Large intestine (tissue), 3 donors: ENCODE data around the gene ANKRD18B. TPM values are rescaled to one million over a fixed set of nuclear protein-coding genes. Genes with fewer than 3 reads are reported as not detected.
"Not testable (repeated sequence)": the region's sequence is repeated elsewhere in the genome, so short reads cannot be mapped to it uniquely, and the experiment has no call there.

Experiments used
- DNase-seq, 2 donors: peaks; one replicate each; pipeline versions ENCODE4 v3.0.0 to v3.0.0-alpha.2; 2013
- H3K27ac ChIP-seq: one replicate; pipeline ENCODE4 v1.5.1; 2013; ENCODE audit warnings: low read length
- H3K27me3 ChIP-seq: 2 replicates; pipeline ENCODE4 v1.6.1; 2013; ENCODE audit warnings: low read length; ENCODE audit not compliant: control insufficient read depth, insufficient read depth
- H3K36me3 ChIP-seq: 2 replicates; pipeline ENCODE4 v1.6.1; 2013; ENCODE audit warnings: low read length; ENCODE audit not compliant: control insufficient read depth, insufficient read depth
- H3K4me1 ChIP-seq: one replicate; pipeline ENCODE4 v1.6.1; 2013; ENCODE audit warnings: low read length; ENCODE audit not compliant: control insufficient read depth, insufficient read depth
- H3K4me3 ChIP-seq: one replicate; pipeline ENCODE4 v1.5.1; 2013; ENCODE audit warnings: low read length
- H3K9me3 ChIP-seq: one replicate; pipeline ENCODE4 v1.6.1; 2013; ENCODE audit warnings: mild to moderate bottlenecking, low read depth, low read length, moderate library complexity; ENCODE audit not compliant: control insufficient read depth
- WGBS: methylation state at CpG from one replicate; pipeline ENCODE4 v1.1.5; 2013; ENCODE audit warnings: low lambda C conversion rate; ENCODE audit not compliant: insufficient coverage; 5-methylcytosine and 5-hydroxymethylcytosine counted together
- polyA plus RNA-seq: library from polyadenylated mRNA; unstranded; fragments of 120-200 nt; gene quantifications from one replicate; pipeline ENCODE4 v1.2.1, GENCODE V29; 2013

The ANKRD18B gene
- polyA plus RNA-seq, 1 donor: 0.22 TPM

DNA sequence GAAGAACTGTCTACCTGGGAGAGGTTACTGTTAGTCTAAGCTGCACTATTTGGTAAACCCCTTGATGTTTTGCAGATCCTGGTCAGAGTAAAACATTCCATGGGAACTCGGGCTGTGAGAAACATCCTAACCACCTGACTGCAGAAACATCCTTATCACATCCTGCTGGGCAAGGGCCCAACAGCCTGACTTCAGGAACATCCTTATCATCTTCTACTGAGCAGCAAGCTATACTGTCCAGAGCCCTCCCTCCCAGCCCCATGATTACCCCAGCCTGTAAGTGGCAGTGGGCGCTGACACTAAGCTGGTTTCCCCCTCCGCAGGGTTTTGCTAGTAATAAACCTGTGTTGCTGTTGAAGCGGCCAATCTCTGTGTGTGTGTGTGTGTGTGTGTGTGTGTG, 80.9 kb downstream of the ANKRD18B start:
- H3K27me3 ChIP-seq, H3K9me3 ChIP-seq, H3K4me1 ChIP-seq, H3K4me3 ChIP-seq, H3K36me3 ChIP-seq: not testable (repeated sequence)
- peak; percentile 44 to 56 for DNase-seq
- peak overlapping the region; percentile 42 for H3K27ac ChIP-seq
- no CpG with 5 or more reads among the region's 4 CpGs for WGBS

DNA sequence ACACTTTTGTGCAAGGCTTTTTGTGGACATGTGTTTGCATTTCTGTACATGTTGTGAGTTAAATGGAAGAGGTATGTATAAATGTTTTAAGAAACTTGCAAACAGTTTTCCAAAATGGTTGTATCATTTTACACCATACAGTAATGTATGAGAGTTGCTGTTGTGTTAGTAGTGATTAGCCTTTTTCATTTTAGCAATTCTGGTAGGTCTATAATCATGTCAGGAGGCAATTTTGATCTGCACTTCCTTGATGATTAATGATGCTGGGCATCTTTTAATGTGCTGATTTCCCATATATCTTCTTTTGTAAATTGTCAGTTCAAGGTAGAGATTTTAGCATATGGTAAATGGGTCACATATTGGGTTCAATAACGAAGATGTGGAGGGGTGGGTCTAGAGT, 87.3 kb downstream of the ANKRD18B start:
- DNase-seq: no peak
- WGBS: no CpG with 5 or more reads among the region's 1 CpG
- Histone ChIP-seq H3K27me3 (no peaks in the 10 kb centered on the region), H3K4me1 (no peaks in the 10 kb centered on the region), H3K27ac (no peak overlapping the region), H3K9me3 (no peaks in the 10 kb centered on the region), H3K36me3 (no peaks in the 10 kb centered on the region), H3K4me3 (no peak overlapping the region)

DNA sequence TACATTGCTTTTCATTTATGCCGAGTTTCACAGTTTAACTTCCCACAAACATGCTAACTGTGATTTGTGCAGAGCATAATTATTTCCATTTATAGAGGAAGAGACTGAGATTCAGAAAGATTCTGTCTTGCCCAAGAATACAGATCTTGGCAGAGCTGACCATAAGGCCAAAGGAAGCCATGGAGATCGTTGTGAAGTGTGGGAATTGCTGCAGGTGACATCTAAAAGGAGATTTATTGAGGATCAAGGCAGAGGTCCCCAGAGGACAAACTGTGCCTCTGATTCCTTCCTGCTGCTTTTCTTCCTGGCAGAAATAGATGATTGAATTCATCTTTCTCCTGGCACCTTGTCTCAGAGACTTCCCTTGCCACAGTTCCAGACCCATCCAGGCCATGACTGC, 88.4 kb downstream of the ANKRD18B start:
- not testable (repeated sequence) for H3K9me3 ChIP-seq, H3K4me3 ChIP-seq, DNase-seq, H3K27me3 ChIP-seq, H3K4me1 ChIP-seq, H3K36me3 ChIP-seq, H3K27ac ChIP-seq
- WGBS: no CpG with 5 or more reads among the region's 2 CpGs

DNA sequence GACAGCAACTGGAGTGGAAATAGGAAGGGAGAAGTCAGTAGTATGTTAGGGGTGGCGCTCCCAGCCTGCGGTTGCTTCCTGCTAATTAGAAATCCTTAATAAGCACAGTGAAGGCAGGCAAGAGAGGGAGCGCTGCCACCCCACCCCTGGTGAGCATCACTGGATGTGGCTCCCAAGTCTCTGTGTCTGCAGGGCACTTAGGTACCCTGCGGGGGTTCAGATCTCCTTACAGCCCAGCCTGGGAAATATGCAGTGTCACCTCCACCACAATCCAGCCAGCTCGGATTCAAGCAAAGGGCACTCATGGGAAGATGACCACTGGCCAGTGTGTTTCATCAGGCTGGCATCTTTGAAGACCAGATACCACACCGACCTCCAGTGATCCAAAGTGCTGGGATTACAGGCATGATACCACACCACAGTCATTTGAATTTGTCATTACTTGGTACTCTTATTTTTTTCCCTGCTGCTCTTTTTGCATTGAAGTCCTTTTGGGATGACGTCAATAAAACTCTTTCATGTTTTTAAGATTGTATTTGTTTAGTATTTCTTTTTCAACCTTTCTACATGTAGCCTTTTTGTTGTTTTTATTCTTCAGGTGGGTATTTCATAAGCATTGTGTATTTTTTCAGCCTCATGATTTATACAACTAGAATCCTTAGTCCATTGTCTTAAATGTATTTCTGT, 90.1 kb downstream of the ANKRD18B start:
- no peaks in the 10 kb centered on the region for H3K4me1 ChIP-seq
- no peak overlapping the region for H3K27ac ChIP-seq
- H3K9me3 ChIP-seq: no peaks in the 10 kb centered on the region
- no peaks in the 10 kb centered on the region for H3K36me3 ChIP-seq
- H3K4me3 ChIP-seq: no peak overlapping the region
- 100% methylated on average over 1 of the region's 7 CpGs for WGBS
- H3K27me3 ChIP-seq: peaks cover 4% of the 10 kb centered on the region
- no peak for DNase-seq

DNA sequence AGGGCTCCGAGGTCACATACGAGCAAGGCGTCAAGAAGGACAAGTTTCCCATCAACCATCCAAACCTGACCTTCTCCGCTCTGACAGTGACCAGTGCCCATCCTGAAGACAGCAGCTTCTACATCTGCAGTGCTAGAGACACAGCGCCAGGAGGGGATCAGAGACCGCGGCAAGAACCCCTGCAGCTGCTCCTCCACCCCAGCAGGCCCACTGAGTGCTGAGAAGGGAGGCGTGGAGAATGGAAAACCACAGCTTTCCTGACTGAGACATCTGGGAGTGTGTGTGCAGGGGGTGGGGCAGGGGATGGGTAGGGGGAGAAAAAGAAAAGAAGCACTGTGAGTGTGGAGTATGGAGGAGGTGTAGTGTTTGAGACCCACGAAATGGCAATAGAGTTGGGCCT, 94.3 kb downstream of the ANKRD18B start:
- not testable (repeated sequence) for H3K36me3 ChIP-seq, H3K9me3 ChIP-seq, H3K27me3 ChIP-seq, H3K4me1 ChIP-seq, H3K4me3 ChIP-seq, DNase-seq, H3K27ac ChIP-seq
- 67% methylated on average over 1 of the region's 9 CpGs for WGBS

DNA sequence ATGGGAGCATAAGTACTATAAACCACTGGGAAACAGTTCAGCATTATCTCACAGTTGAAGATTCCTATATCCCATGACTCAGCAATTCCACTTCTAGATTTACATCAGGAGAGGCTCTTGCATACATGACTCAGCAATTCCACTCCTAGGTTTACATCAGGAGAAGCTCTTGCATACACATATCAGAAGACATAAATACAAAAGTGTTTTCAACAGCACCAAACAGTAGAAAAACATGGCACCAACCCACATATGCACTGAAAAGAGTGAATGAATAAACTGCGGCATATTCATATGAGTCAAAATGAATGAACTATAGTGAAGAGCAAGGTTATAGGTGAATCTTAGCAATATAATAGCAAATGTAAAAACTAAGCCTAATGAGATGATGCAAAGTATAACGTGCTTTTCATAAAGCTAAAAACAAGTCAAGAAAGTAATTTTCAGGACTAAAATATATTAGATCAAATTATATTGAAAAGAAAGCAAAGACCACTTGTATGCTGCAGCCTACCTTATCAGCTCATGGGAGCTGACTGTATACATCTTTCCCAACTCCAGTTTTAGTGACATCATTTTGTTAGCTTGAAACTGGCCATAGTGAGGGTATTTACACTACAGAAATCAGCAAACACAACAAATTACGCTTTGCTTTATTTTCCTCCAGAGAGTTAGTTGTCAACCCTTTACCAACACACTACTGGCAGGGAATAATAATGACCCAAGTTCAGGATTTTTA, 95.8 kb downstream of the ANKRD18B start:
- peaks cover 14% of the 10 kb centered on the region for H3K27me3 ChIP-seq
- 50% methylated on average over 1 of the region's 3 CpGs for WGBS
- H3K9me3 ChIP-seq: no peaks in the 10 kb centered on the region
- DNase-seq: peak; percentile 13 to 26
- no peaks in the 10 kb centered on the region for H3K4me1 ChIP-seq
- no peak overlapping the region for H3K4me3 ChIP-seq
- no peak overlapping the region for H3K27ac ChIP-seq
- no peaks in the 10 kb centered on the region for H3K36me3 ChIP-seq

DNA sequence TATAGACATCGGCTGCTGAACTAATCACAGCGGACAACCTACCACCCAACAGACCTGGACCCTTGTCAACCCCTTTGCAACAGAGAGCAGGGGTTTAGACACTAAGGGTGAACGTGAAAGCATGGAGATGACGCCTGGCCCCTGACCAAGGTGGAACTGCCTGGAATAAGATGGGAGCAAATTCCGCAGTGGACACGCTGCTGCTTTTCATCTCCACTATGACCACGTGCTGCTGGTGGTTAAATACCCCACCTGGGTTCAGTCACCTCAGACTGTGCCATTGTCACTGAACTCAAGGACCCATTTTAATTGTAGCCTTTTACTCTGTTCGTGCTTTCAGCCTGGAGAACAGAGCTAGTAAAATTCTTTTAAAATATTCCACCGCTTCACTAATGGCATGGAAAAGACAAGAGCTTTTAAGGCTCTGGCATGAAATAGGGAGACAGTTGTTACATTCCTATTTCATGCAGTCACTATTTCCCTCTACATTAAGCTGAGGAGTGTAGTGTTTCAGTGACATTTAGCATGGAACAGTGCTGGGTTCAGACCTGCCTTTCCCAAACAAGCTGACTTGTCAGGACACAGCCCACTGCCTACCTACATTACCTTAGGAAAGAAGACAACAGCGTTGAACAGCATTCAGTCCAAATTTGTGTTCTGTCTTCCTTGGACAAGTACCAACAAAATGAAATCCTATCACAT, 96.8 kb downstream of the ANKRD18B start:
- Histone ChIP-seq H3K4me3 (no peak overlapping the region), H3K4me1 (no peaks in the 10 kb centered on the region), H3K27ac (no peak overlapping the region), H3K9me3 (no peaks in the 10 kb centered on the region), H3K27me3 (peaks cover 14% of the 10 kb centered on the region), H3K36me3 (no peaks in the 10 kb centered on the region)
- DNase-seq: peak in 1 of 2 donors; percentile 11
- WGBS: 90% methylated on average over 2 of the region's 10 CpGs

Other genes with a start within 250 kb of the ANKRD18B start
- 33.4 TPM for gene NFX1, start 233.7 kb upstream of the ANKRD18B start, polyA plus RNA-seq
- gene AQP7, start 121.7 kb upstream of the ANKRD18B start, polyA plus RNA-seq: 40.9 TPM
- 103 TPM for gene AQP3, start 76.7 kb upstream of the ANKRD18B start, polyA plus RNA-seq
- gene NOL6, start 50.3 kb upstream of the ANKRD18B start, polyA plus RNA-seq: 22.2 TPM